ENCODE data around the gene RNPS1.

The RNPS1 gene

GRCh38 chr16:2228161-2228824 is 39.6 kb downstream of the RNPS1 start:
- Histone ChIP-seq H3K9ac (ENCODE audit: low read depth, low read length, poor library complexity) (peak overlapping the region; percentile 3), H2BK120ac (ENCODE audit: low read depth, low read length) (no peak overlapping the region), H2BK5ac (ENCODE audit: low read length) (no peak overlapping the region), H3K23ac (ENCODE audit: low read depth, low read length, poor library complexity) (no peak overlapping the region), H3K4me2 (ENCODE audit: insufficient read depth, low read length, poor library complexity, severe bottlenecking) (no peak overlapping the region), H2BK15ac (ENCODE audit: low read length) (no peak overlapping the region), H3K4me3 (ENCODE audit: low read length in 2 of 2) (no peak overlapping the region), H3K27me3 (ENCODE audit: control insufficient read depth in 3 of 3, insufficient read depth in 3 of 3, low read depth in 1 of 3, low read length in 3 of 3) (no peaks in the 10 kb centered on the region), H3K36me3 (replicated peaks in 1 of 2; ENCODE audit: control insufficient read depth in 2 of 2, insufficient read depth in 2 of 2, low read length in 2 of 2) (peaks cover 30 to 68% of the 10 kb centered on the region in 2 donors), H3K4ac (ENCODE audit: low read length) (no peak overlapping the region), H2AFZ (ENCODE audit: low read length) (no peak overlapping the region), H3K79me1 (ENCODE audit: low read depth, low read length) (peaks cover 20% of the 10 kb centered on the region), H3K9me3 (replicated peaks in 1 of 2; ENCODE audit: control insufficient read depth in 2 of 2, insufficient read depth in 1 of 2, low read depth in 1 of 2, low read length in 2 of 2) (no peaks in the 10 kb centered on the region), H3K18ac (ENCODE audit: low read length) (no peak overlapping the region), H4K8ac (ENCODE audit: low read depth, low read length) (no peak overlapping the region), H2AK5ac (ENCODE audit: low read depth, low read length) (no peak overlapping the region), H3K14ac (ENCODE audit: low read length) (no peak overlapping the region), H4K91ac (ENCODE audit: low read depth, low read length, poor library complexity) (no peak overlapping the region), H3K4me1 (ENCODE audit: control insufficient read depth in 2 of 2, insufficient read depth in 1 of 2, low read depth in 1 of 2, low read length in 2 of 2) (peaks cover 2 to 3% of the 10 kb centered on the region in 2 donors), H3K27ac (replicated peaks; ENCODE audit: low read length) (no peak overlapping the region), H2BK12ac (ENCODE audit: low read length) (no peak overlapping the region)
- no CpG with 5 or more reads among the region's 25 CpGs for WGBS, 2 donors (ENCODE audit: extremely low coverage in 2 of 2, insufficient read length in 2 of 2, insufficient replicate concordance in 1 of 2)
- DNase-seq (ENCODE audit: low spot score): no peak

DNA sequence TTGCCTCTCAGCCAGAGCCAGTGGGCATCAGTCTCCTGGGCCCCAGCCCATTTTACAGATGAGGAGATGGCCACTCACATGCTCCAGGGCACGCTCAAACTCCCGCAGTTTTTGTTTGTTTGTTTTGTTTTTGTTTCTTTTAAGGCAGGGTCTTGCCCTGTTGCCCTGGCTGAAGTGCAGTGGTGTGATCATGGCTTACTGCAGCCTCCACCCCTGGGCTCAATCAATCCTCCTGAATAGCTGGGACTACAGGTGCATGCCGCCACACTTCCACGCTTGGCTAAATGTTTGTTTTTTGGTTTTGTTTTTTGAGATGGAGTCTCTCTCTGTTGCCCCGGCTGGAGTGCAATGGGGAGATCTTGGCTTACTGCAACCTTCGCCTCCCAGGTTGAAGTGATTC is 41.0 kb downstream of the RNPS1 start:
- Histone ChIP-seq H2AFZ (ENCODE audit: low read length) (no peak overlapping the region), H3K4ac (ENCODE audit: low read length) (no peak overlapping the region), H3K14ac (ENCODE audit: low read length) (no peak overlapping the region), H3K4me2 (ENCODE audit: insufficient read depth, low read length, poor library complexity, severe bottlenecking) (no peak overlapping the region), H3K23ac (ENCODE audit: low read depth, low read length, poor library complexity) (no peak overlapping the region), H2BK120ac (ENCODE audit: low read depth, low read length) (no peak overlapping the region), H3K27me3 (ENCODE audit: control insufficient read depth in 3 of 3, insufficient read depth in 3 of 3, low read depth in 1 of 3, low read length in 3 of 3) (no peaks in the 10 kb centered on the region), H2BK5ac (ENCODE audit: low read length) (no peak overlapping the region), H3K79me1 (ENCODE audit: low read depth, low read length) (peaks cover 18% of the 10 kb centered on the region), H2AK5ac (ENCODE audit: low read depth, low read length) (no peak overlapping the region), H3K9me3 (replicated peaks in 1 of 2; ENCODE audit: control insufficient read depth in 2 of 2, insufficient read depth in 1 of 2, low read depth in 1 of 2, low read length in 2 of 2) (no peaks in the 10 kb centered on the region), H4K8ac (ENCODE audit: low read depth, low read length) (no peak overlapping the region), H3K27ac (replicated peaks; ENCODE audit: low read length) (no peak overlapping the region), H3K18ac (ENCODE audit: low read length) (no peak overlapping the region), H3K36me3 (replicated peaks in 1 of 2; ENCODE audit: control insufficient read depth in 2 of 2, insufficient read depth in 2 of 2, low read length in 2 of 2) (peaks cover 22 to 54% of the 10 kb centered on the region in 2 donors), H2BK12ac (ENCODE audit: low read length) (no peak overlapping the region), H3K4me1 (ENCODE audit: control insufficient read depth in 2 of 2, insufficient read depth in 1 of 2, low read depth in 1 of 2, low read length in 2 of 2) (peaks cover 2 to 3% of the 10 kb centered on the region in 2 donors), H2BK15ac (ENCODE audit: low read length) (no peak overlapping the region), H4K91ac (ENCODE audit: low read depth, low read length, poor library complexity) (no peak overlapping the region), H3K4me3 (ENCODE audit: low read length in 2 of 2) (no peak overlapping the region), H3K9ac (ENCODE audit: low read depth, low read length, poor library complexity) (no peak overlapping the region)
- no CpG with 5 or more reads among the region's 6 CpGs for WGBS, 2 donors (ENCODE audit: extremely low coverage in 2 of 2, insufficient read length in 2 of 2, insufficient replicate concordance in 1 of 2)
- no peak for DNase-seq (ENCODE audit: low spot score)

- DNase-seq (ENCODE audit: low spot score): no peak
- Histone ChIP-seq H2BK5ac (ENCODE audit: low read length) (no peak overlapping the region), H3K18ac (ENCODE audit: low read length) (no peak overlapping the region), H3K23ac (ENCODE audit: low read depth, low read length, poor library complexity) (no peak overlapping the region), H3K36me3 (replicated peaks in 1 of 2; ENCODE audit: control insufficient read depth in 2 of 2, insufficient read depth in 2 of 2, low read length in 2 of 2) (peaks cover 17 to 48% of the 10 kb centered on the region in 2 donors), H3K27ac (replicated peaks; ENCODE audit: low read length) (no peak overlapping the region), H2AFZ (ENCODE audit: low read length) (no peak overlapping the region), H2BK12ac (ENCODE audit: low read length) (no peak overlapping the region), H2BK15ac (ENCODE audit: low read length) (no peak overlapping the region), H3K4me3 (ENCODE audit: low read length in 2 of 2) (peak overlapping the region in 1 of 2 donors; percentile 5), H4K91ac (ENCODE audit: low read depth, low read length, poor library complexity) (no peak overlapping the region), H2BK120ac (ENCODE audit: low read depth, low read length) (no peak overlapping the region), H3K9me3 (replicated peaks in 1 of 2; ENCODE audit: control insufficient read depth in 2 of 2, insufficient read depth in 1 of 2, low read depth in 1 of 2, low read length in 2 of 2) (no peaks in the 10 kb centered on the region), H3K4me2 (ENCODE audit: insufficient read depth, low read length, poor library complexity, severe bottlenecking) (no peak overlapping the region), H3K4me1 (ENCODE audit: control insufficient read depth in 2 of 2, insufficient read depth in 1 of 2, low read depth in 1 of 2, low read length in 2 of 2) (peaks cover 2 to 3% of the 10 kb centered on the region in 2 donors), H2AK5ac (ENCODE audit: low read depth, low read length) (no peak overlapping the region), H3K4ac (ENCODE audit: low read length) (no peak overlapping the region), H3K14ac (ENCODE audit: low read length) (no peak overlapping the region), H4K8ac (ENCODE audit: low read depth, low read length) (no peak overlapping the region), H3K27me3 (ENCODE audit: control insufficient read depth in 3 of 3, insufficient read depth in 3 of 3, low read depth in 1 of 3, low read length in 3 of 3) (no peaks in the 10 kb centered on the region), H3K79me1 (ENCODE audit: low read depth, low read length) (peaks cover 18% of the 10 kb centered on the region), H3K9ac (ENCODE audit: low read depth, low read length, poor library complexity) (no peak overlapping the region)
- WGBS, 2 donors (ENCODE audit: extremely low coverage in 2 of 2, insufficient read length in 2 of 2, insufficient replicate concordance in 1 of 2): no CpG with 5 or more reads among the region's 9 CpGs
Observed at GRCh38 chr16:2226245-2226793, 41.6 kb downstream of the RNPS1 start.

DNA sequence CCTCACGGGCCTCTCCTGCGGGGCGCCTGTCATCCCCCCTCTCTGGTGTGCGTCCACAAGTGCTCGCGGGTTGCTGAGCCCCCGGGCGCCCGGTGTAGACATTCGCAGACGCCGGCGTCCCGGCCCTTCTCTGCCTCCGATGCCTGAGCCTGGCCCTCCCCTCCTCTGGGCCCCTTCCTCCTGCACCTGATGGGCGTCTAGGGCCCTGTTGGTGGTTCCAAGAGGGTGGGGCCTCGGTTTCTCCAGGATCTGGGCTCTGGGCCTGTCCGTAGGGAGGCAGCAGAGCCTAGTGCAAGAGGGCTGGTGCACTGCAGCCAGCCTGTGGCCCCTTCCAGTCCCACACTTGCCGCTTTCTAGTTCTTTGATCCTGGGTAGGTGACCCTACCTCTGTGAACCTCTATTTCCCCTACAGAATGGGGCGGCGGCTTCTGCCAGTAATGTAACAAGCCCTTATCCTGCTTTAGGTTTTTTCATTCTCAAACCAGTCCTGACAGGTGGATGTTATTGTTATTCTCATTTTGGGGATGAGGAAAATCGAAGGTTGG is 43.9 kb downstream of the RNPS1 start:
- peak overlapping the region; percentile 70 for H3K27ac ChIP-seq (replicated peaks; ENCODE audit: low read length)
- no peak overlapping the region for H2BK120ac ChIP-seq (ENCODE audit: low read depth, low read length)
- peak overlapping the region; percentile 90 for H2BK5ac ChIP-seq (ENCODE audit: low read length)
- H2BK12ac ChIP-seq (ENCODE audit: low read length): no peak overlapping the region
- H2AFZ ChIP-seq (ENCODE audit: low read length): peak overlapping the region; percentile 98
- no peak for DNase-seq (ENCODE audit: low spot score)
- H2BK15ac ChIP-seq (ENCODE audit: low read length): peak overlapping the region; percentile 58
- peak overlapping the region; percentile 87 for H3K4me2 ChIP-seq (ENCODE audit: insufficient read depth, low read length, poor library complexity, severe bottlenecking)
- no peaks in the 10 kb centered on the region for H3K9me3 ChIP-seq (replicated peaks in 1 of 2; ENCODE audit: control insufficient read depth in 2 of 2, insufficient read depth in 1 of 2, low read depth in 1 of 2, low read length in 2 of 2)
- no CpG with 5 or more reads among the region's 22 CpGs for WGBS, 2 donors (ENCODE audit: extremely low coverage in 2 of 2, insufficient read length in 2 of 2, insufficient replicate concordance in 1 of 2)
- peak overlapping the region; percentile 90 for H2AK5ac ChIP-seq (ENCODE audit: low read depth, low read length)
- no peak overlapping the region for H4K91ac ChIP-seq (ENCODE audit: low read depth, low read length, poor library complexity)
- peaks cover 15% of the 10 kb centered on the region for H3K79me1 ChIP-seq (ENCODE audit: low read depth, low read length)
- peaks cover 2 to 3% of the 10 kb centered on the region in 2 donors for H3K4me1 ChIP-seq (ENCODE audit: control insufficient read depth in 2 of 2, insufficient read depth in 1 of 2, low read depth in 1 of 2, low read length in 2 of 2)
- H3K4me3 ChIP-seq (ENCODE audit: low read length in 2 of 2): peak overlapping the region; percentile 87 to 92
- no peak overlapping the region for H3K4ac ChIP-seq (ENCODE audit: low read length)
- H3K14ac ChIP-seq (ENCODE audit: low read length): peak overlapping the region; percentile 47
- H3K23ac ChIP-seq (ENCODE audit: low read depth, low read length, poor library complexity): peak overlapping the region; percentile 99
- H3K18ac ChIP-seq (ENCODE audit: low read length): peak overlapping the region; percentile 96
- peaks cover 3 to 26% of the 10 kb centered on the region in 2 donors for H3K36me3 ChIP-seq (replicated peaks in 1 of 2; ENCODE audit: control insufficient read depth in 2 of 2, insufficient read depth in 2 of 2, low read length in 2 of 2)
- peak overlapping the region; percentile 95 for H3K9ac ChIP-seq (ENCODE audit: low read depth, low read length, poor library complexity)
- no peak overlapping the region for H4K8ac ChIP-seq (ENCODE audit: low read depth, low read length)
- no peaks in the 10 kb centered on the region for H3K27me3 ChIP-seq (ENCODE audit: control insufficient read depth in 3 of 3, insufficient read depth in 3 of 3, low read depth in 1 of 3, low read length in 3 of 3)
